HEK293 (cell line): ENCODE measurements around the gene PLEKHH2.

Experiments
- CTCF ChIA-PET: fragments of 350-600 bp; formaldehyde crosslinking; extraction: SDS; loops from one replicate; lab custom pipeline; 2021; ENCODE audit warnings: antibody characterized with exemption; lab: Yijun Ruan, JAX
- POLR2A ChIA-PET: fragments of 300-600 bp; formaldehyde crosslinking; extraction: SDS; loops from one replicate; lab custom pipeline; 2020; ENCODE audit warnings: antibody characterized with exemption, inconsistent platforms; lab: Yijun Ruan, JAX
- H3K27ac ChIP-seq: fragments of 200-500 bp; sonication (Bioruptor generic); 2 replicates; pipeline ENCODE4 v1.5.1; 2014; ENCODE audit warnings: low read depth, low read length, control low read depth, inconsistent platforms; ENCODE audit errors: extremely low read depth
- H3K36me3 ChIP-seq, 2 experiments: fragments of 200-500 bp in 1 of 2; sonication (Bioruptor generic) in 1 of 2; 1 replicate in 1 of 2; 2 replicates in 1 of 2; pipeline ENCODE4 v1.5.1; 2014 to 2017; ENCODE audit warnings: inconsistent platforms in 2 of 2, low read length in 2 of 2; ENCODE audit not compliant: control insufficient read depth in 2 of 2, insufficient read depth in 1 of 2
- H3K4me1 ChIP-seq: fragments of 200-500 bp; sonication (Bioruptor generic); 2 replicates; pipeline ENCODE4 v1.5.1; 2014; ENCODE audit warnings: mild to moderate bottlenecking, low read length, inconsistent platforms; ENCODE audit not compliant: control insufficient read depth, insufficient read depth
- H3K4me3 ChIP-seq: 2 replicates; pipeline ENCODE4 v1.5.1; 2011; ENCODE audit warnings: low read depth, mild to moderate bottlenecking, control low read depth, low read length, moderate library complexity
- H3K9me3 ChIP-seq: fragments of 200-500 bp; sonication (Bioruptor generic); 2 replicates; pipeline ENCODE4 v1.5.1; 2014; ENCODE audit warnings: low read depth, low read length, inconsistent platforms; ENCODE audit not compliant: control insufficient read depth, insufficient read depth
- KLF1 ChIP-seq: fragments of 450-650 bp; formaldehyde crosslinking; IDR thresholded peaks from 2 replicates; pipeline ENCODE4 v1.5.1; 2016; ENCODE audit warnings: missing biosample characterization, missing genetic modification characterization
- KLF16 ChIP-seq: fragments of 450-650 bp; formaldehyde crosslinking; IDR thresholded peaks from 2 replicates; pipeline ENCODE4 v1.5.1; 2017; ENCODE audit warnings: missing biosample characterization, missing genetic modification characterization
- TSHZ1 ChIP-seq: fragments of 450-650 bp; formaldehyde crosslinking; IDR thresholded peaks from 2 replicates; pipeline ENCODE4 v1.5.1; 2016; ENCODE audit warnings: missing biosample characterization, missing genetic modification characterization, borderline replicate concordance
- YY1 ChIP-seq: fragments of 450-650 bp; formaldehyde crosslinking; IDR thresholded peaks from 2 replicates; pipeline ENCODE4 v1.5.1; 2018; ENCODE audit warnings: missing biosample characterization, missing genetic modification characterization
- ZBTB17 ChIP-seq: fragments of 450-650 bp; formaldehyde crosslinking; IDR thresholded peaks from 2 replicates; pipeline ENCODE4 v1.5.1; 2016; ENCODE audit warnings: missing biosample characterization, missing genetic modification characterization
- ZNF223 ChIP-seq: fragments of 450-650 bp; formaldehyde crosslinking; IDR thresholded peaks from 2 replicates; pipeline ENCODE4 v1.5.1; 2016; ENCODE audit warnings: missing biosample characterization, missing genetic modification characterization
- ZNF302 ChIP-seq: fragments of 450-650 bp; formaldehyde crosslinking; IDR thresholded peaks from 2 replicates; pipeline ENCODE4 v1.5.1; 2016; ENCODE audit warnings: missing biosample characterization, missing genetic modification characterization, low read depth
- ZNF311 ChIP-seq: fragments of 450-650 bp; formaldehyde crosslinking; IDR thresholded peaks from 2 replicates; pipeline ENCODE4 v1.5.1; 2017; ENCODE audit warnings: missing biosample characterization, missing genetic modification characterization, borderline replicate concordance
- ZNF350 ChIP-seq: fragments of 450-650 bp; formaldehyde crosslinking; IDR thresholded peaks from 2 replicates; pipeline ENCODE4 v1.5.0; 2017; ENCODE audit warnings: missing biosample characterization, mild to moderate bottlenecking, missing genetic modification characterization
- ZNF473 ChIP-seq: fragments of 450-650 bp; formaldehyde crosslinking; IDR thresholded peaks from 2 replicates; pipeline ENCODE4 v1.5.1; 2017; ENCODE audit warnings: missing biosample characterization, missing genetic modification characterization
- ZNF585B ChIP-seq: fragments of 450-650 bp; formaldehyde crosslinking; IDR thresholded peaks from 2 replicates; pipeline ENCODE4 v1.5.1; 2016; ENCODE audit warnings: missing biosample characterization, missing genetic modification characterization
- ZNF610 ChIP-seq: fragments of 450-650 bp; formaldehyde crosslinking; IDR thresholded peaks from 2 replicates; pipeline ENCODE4 v1.5.1; 2016; ENCODE audit warnings: missing biosample characterization, missing genetic modification characterization, borderline replicate concordance
- ZNF670 ChIP-seq: fragments of 450-650 bp; formaldehyde crosslinking; IDR thresholded peaks from 2 replicates; pipeline ENCODE4 v1.5.1; 2016; ENCODE audit warnings: missing biosample characterization, missing genetic modification characterization, low read depth
- TF ChIP-seq, protein P1 (sequence below): fragments of 450-650 bp; formaldehyde crosslinking; IDR thresholded peaks from 2 replicates; pipeline ENCODE4 v1.5.1; 2016; ENCODE audit warnings: missing biosample characterization, missing genetic modification characterization

The PLEKHH2 gene

DNA sequence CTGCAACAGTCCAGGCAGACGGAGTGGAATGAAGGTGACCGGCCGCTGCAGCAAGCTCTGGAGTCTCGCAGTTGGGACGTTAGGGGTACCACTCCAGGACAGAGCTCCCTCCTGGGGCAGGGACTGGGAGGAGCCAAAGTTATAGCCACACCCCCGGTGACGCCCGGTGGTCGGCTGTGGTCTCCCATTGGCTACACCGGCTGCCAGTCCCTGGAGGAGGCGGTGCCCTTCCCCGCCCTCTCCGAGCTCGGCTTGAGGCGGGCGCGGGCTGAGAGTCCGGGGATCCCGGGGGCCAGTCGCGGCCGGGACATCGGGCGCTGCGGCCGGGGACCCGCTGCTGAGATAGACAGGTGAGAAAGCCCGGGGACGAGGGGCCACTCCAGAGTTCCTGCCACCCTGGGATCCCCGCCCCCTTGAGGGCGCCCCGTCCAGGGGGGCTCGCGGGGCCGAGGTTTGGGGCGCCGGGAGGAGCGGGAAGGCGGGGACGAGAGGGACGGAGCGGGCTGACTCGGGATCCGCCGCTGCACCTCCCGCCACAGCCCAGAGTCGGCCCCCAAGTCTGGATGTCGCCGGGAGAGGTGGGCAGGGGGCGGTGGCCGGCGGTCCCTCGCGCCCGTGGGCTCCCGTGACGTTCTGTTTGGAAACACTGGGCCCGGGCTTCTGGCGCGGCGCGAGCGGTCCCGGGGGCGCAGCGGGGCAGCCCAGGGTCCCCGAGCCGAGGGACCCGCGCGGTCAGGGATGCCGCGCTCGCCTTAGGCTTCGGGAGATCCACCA, at the start of gene PLEKHH2 (continued):
- TF ChIP-seq ZNF350 (no peak), ZNF473 (no peak), ZNF670 (tag by site-specific recombination) (no peak)

DNA sequence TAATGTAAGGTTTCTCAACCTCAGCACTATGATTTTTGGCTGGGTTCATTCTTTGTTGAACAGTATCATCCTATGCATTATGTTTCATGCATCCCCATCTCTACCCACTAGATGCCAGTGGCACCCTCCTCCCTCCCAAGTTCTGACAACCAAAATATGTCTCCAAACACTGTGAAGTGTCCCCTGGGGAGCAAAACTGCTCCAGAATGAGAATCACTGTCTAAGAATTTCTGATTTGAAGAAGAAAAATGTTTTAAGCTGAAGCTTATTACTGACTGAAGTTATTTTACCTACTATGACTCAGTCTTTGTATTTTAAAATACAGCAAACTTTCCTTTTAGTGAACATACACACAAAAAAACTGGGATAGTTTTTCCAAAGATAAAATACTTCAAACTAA, 44.6 kb upstream of the PLEKHH2 start:
- H3K36me3 ChIP-seq, result peaks cover 30 to 35% of the 10 kb centered on the region in 2 experiments
- no peak overlapping the region for H3K4me3 ChIP-seq
- 0 out of 2 replicates have a peak, but pooled peaks cover 4% of the 10 kb centered on the region for H3K4me1 ChIP-seq
- CTCF ChIA-PET, result no interaction called here
- no peak for TF ChIP-seq YY1 (tag by site-specific recombination)
- no peak for TF ChIP-seq ZNF302 (tag by site-specific recombination)
- no peak for TF ChIP-seq ZNF610 (tag by site-specific recombination)
- no peak for TF ChIP-seq KLF16 (tag by site-specific recombination)
- no peak for TF ChIP-seq ZNF223
- TF ChIP-seq ZNF473, result no peak
- TF ChIP-seq, protein P1, sequence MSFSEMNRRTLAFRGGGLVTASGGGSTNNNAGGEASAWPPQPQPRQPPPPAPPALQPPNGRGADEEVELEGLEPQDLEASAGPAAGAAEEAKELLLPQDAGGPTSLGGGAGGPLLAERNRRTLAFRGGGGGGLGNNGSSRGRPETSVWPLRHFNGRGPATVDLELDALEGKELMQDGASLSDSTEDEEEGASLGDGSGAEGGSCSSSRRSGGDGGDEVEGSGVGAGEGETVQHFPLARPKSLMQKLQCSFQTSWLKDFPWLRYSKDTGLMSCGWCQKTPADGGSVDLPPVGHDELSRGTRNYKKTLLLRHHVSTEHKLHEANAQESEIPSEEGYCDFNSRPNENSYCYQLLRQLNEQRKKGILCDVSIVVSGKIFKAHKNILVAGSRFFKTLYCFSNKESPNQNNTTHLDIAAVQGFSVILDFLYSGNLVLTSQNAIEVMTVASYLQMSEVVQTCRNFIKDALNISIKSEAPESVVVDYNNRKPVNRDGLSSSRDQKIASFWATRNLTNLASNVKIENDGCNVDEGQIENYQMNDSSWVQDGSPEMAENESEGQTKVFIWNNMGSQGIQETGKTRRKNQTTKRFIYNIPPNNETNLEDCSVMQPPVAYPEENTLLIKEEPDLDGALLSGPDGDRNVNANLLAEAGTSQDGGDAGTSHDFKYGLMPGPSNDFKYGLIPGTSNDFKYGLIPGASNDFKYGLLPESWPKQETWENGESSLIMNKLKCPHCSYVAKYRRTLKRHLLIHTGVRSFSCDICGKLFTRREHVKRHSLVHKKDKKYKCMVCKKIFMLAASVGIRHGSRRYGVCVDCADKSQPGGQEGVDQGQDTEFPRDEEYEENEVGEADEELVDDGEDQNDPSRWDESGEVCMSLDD (tag by site-specific recombination), result no peak
- H3K27ac ChIP-seq, result no peak overlapping the region
- no peaks in the 10 kb centered on the region for H3K9me3 ChIP-seq
- POLR2A ChIA-PET, result interaction anchor here (0.7 kb wide), 1 partner anchor 15 kb away, joined by 4 read pairs; no protein-coding TSS in a partner anchor

DNA sequence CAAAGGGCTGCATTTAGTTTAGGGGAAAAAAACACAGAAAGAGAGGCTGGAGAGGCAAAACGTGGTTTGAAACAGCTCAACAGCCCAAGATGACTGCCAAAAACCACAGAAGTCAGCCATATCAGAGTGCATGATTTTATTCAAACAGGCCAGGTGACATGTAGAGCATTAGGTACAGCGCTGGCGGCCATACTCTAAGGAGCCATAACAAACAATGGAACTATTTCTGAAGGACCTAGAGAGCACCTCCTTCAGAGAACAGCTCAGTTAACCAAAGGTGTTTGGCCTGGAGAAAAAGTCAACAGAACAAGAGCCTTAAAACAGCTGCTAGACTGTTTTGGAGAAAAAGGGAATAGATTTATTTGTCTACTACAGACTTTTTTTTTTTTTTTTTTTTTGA, 43.8 kb upstream of the PLEKHH2 start:
- no peak overlapping the region for H3K4me3 ChIP-seq
- TF ChIP-seq TSHZ1 (tag by site-specific recombination) (no peak), ZBTB17 (tag by site-specific recombination) (no peak), KLF1 (tag by site-specific recombination) (no peak), ZNF311 (tag by site-specific recombination) (no peak), ZNF585B (no peak)
- ChIA-PET POLR2A (interaction anchor here (0.7 kb wide), 2 partner anchors 157 to 363 kb away, joined by 3 to 4 read pairs; no protein-coding TSS in a partner anchor), CTCF (interaction anchor here (0.6 kb wide), 1 partner anchor 19 kb away, joined by 3 read pairs; no protein-coding TSS in a partner anchor)
- H3K27ac ChIP-seq, result no peak overlapping the region
- H3K4me1 ChIP-seq, result 0 out of 2 replicates have a peak, but pooled peaks cover 4% of the 10 kb centered on the region
- no peaks in the 10 kb centered on the region for H3K9me3 ChIP-seq
- peaks cover 29 to 32% of the 10 kb centered on the region in 2 experiments for H3K36me3 ChIP-seq
